Measurements from ENCODE around the gene PIGK.

GRCh38 chr1:77197351-77197750 is 21.9 kb downstream of the PIGK start:
- TF ChIP-seq CTCF (IDR thresholded peaks at IDR 0.05; ENCODE audit: low read depth, low read length) (no peak), POLR2A (IDR thresholded peaks at IDR 0.05; ENCODE audit: extremely low read depth, insufficient read length) (no peak), MAX (IDR thresholded peaks at IDR 0.05; ENCODE audit: low read depth, low read length) (no peak)
